ENCODE results near the gene EIF3K.

- TF ChIP-seq POLR2A (IDR thresholded peaks at IDR 0.05) (no peak), CTCF (IDR thresholded peaks at IDR 0.05) (no peak), EP300 (IDR thresholded peaks at IDR 0.05) (no peak)
Measured at GRCh38 chr19:38638461-38638860, 19.5 kb downstream of the EIF3K start.

Data from tibial nerve (tissue), 4 donors.